GM21381 (cell line): ENCODE measurements around the gene MYH14.

ENCODE experiments used
- ATAC-seq: cut with Tn5 transposase; IDR thresholded peaks from one replicate; pipeline ENCODE4 v1.9.1; 2021; ENCODE audit warnings: mild to moderate bottlenecking, moderate library complexity; ENCODE audit not compliant: unreplicated experiment

MYH14 gene

GRCh38 chr19:50192463-50193211 is 10.8 kb upstream of the MYH14 start:
- no peak for ATAC-seq

GRCh38 chr19:50195224-50195623 is 8.2 kb upstream of the MYH14 start:
- ATAC-seq: no peak

GRCh38 chr19:50196322-50196932 is 7.0 kb upstream of the MYH14 start:
- ATAC-seq: no peak

- ATAC-seq: no peak
These were observed 6.1 kb upstream of the MYH14 start for GRCh38 chr19:50197348-50197747.

- ATAC-seq: no peak
These were observed 4.8 kb upstream of the MYH14 start for GRCh38 chr19:50198431-50199258.

- no peak for ATAC-seq
These were observed 4.2 kb upstream of the MYH14 start for GRCh38 chr19:50199259-50199555.

- ATAC-seq: no peak
These were observed 1.0 kb upstream of the MYH14 start for GRCh38 chr19:50202386-50202785.

GRCh38 chr19:50202962-50203280 is 501 bp upstream of the MYH14 start:
- ATAC-seq: no peak

GRCh38 chr19:50204081-50204428 is 633 bp downstream of the MYH14 start:
- ATAC-seq: no peak

GRCh38 chr19:50204811-50205675 is 1.6 kb downstream of the MYH14 start:
- ATAC-seq: no peak

GRCh38 chr19:50205681-50206138 is 2.3 kb downstream of the MYH14 start:
- ATAC-seq: no peak

- no peak for ATAC-seq
These were observed 2.8 kb downstream of the MYH14 start for GRCh38 chr19:50206191-50206590.

- ATAC-seq: no peak
These were observed 4.3 kb downstream of the MYH14 start for GRCh38 chr19:50207730-50208129.

GRCh38 chr19:50209131-50209530 is 5.7 kb downstream of the MYH14 start:
- ATAC-seq: no peak

GRCh38 chr19:50210425-50210824 is 7.0 kb downstream of the MYH14 start:
- no peak for ATAC-seq

GRCh38 chr19:50213925-50214324 is 10.5 kb downstream of the MYH14 start:
- ATAC-seq: no peak

GRCh38 chr19:50214699-50215543 is 11.5 kb downstream of the MYH14 start:
- no peak for ATAC-seq

GRCh38 chr19:50215820-50216219 is 12.4 kb downstream of the MYH14 start:
- ATAC-seq: no peak

GRCh38 chr19:50221087-50221486 is 17.7 kb downstream of the MYH14 start:
- no peak for ATAC-seq

GRCh38 chr19:50222691-50223438 is 19.4 kb downstream of the MYH14 start:
- no peak for ATAC-seq
